Stimulated activated naive CD4-positive, alpha-beta T cell treated with Interleukin-2 at 50 U/mL for 16 hours (primary cell): Measurements from ENCODE around the gene TRIM33.
A peak's percentile ranks its signal among the peaks of the same experiment; 100 is the strongest.

Source experiments
- DNase-seq: peaks from one replicate; lab custom pipeline; 2025; lab: John Stamatoyannopoulos, UW

The TRIM33 gene

GRCh38 chr1:114350731-114351445, 160.1 kb downstream of the TRIM33 start:
- no peak for DNase-seq

GRCh38 chr1:114349891-114350605, 161.0 kb downstream of the TRIM33 start:
- DNase-seq, result no peak

- DNase-seq, result no peak
Measured at GRCh38 chr1:114347431-114348209, 163.4 kb downstream of the TRIM33 start.

GRCh38 chr1:114346480-114347029, 164.4 kb downstream of the TRIM33 start:
- peak; percentile 93 for DNase-seq

- DNase-seq, result no peak
Measured at GRCh38 chr1:114345930-114346479, 165.0 kb downstream of the TRIM33 start.

DNA sequence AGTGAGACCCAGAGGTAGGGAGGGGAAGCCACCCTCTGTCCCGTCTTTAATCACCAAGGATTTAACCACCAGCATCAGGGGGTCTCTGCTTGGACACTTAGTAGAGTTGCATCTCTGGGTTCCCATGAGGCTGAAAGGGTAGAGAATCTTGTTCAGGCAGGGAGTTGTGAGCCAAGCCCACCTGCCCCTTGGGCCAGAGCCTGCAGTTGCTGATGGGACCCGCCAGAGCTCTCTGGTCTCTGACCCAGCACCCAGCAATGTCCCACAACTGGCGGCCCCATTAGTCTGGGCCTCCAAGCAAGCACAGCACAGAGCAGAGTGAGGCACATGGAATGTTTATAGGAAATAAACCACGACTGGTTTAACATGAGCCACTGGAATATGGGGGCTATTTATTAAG, 166.3 kb downstream of the TRIM33 start:
- no peak for DNase-seq
